Activated T-helper 17 cell treated with anti-CD3 and anti-CD28 coated beads, Interleukin-2, amount 50 U/mL, for 72 hours (primary cell): ENCODE measurements around the gene KDM6A. TPM values are rescaled to one million over a fixed set of nuclear protein-coding genes. Genes with fewer than 3 reads are reported as not detected.
"Not testable (repeated sequence)": the region's sequence is repeated elsewhere in the genome, so short reads cannot be mapped to it uniquely, and the experiment has no call there.

Experiments used
- ATAC-seq: fragments of 150-1000 bp; cut with Tn5 transposase; replicated peaks from 2 replicates; pipeline ENCODE4 v1.10.0; 2021; ENCODE audit warnings: mild to moderate bottlenecking, moderate library complexity
- H3K27ac Mint-ChIP-seq: one replicate; pipeline ENCODE4 v1.8.0; 2022; ENCODE audit warnings: mixed read lengths
- H3K27me3 Mint-ChIP-seq: one replicate; pipeline ENCODE4 v1.8.0; 2022; ENCODE audit warnings: mixed read lengths
- H3K36me3 Mint-ChIP-seq: one replicate; pipeline ENCODE4 v1.8.0; 2022; ENCODE audit warnings: low read depth, mild to moderate bottlenecking, mixed read lengths
- H3K4me1 Mint-ChIP-seq: one replicate; pipeline ENCODE4 v1.8.0; 2022; ENCODE audit warnings: mixed read lengths
- H3K4me3 Mint-ChIP-seq: one replicate; pipeline ENCODE4 v1.8.0; 2022; ENCODE audit warnings: mild to moderate bottlenecking, mixed read lengths
- H3K9me3 Mint-ChIP-seq: one replicate; pipeline ENCODE4 v1.8.0; 2022; ENCODE audit warnings: mixed read lengths
- total RNA-seq, 2 donors: library from RNA; stranded (reverse); gene quantifications; one replicate each; pipeline ENCODE4 v1.2.3, GENCODE V29; 2022

The KDM6A gene
- total RNA-seq, 2 donors from 2014 or later = 24.4 to 33.1 TPM

DNA sequence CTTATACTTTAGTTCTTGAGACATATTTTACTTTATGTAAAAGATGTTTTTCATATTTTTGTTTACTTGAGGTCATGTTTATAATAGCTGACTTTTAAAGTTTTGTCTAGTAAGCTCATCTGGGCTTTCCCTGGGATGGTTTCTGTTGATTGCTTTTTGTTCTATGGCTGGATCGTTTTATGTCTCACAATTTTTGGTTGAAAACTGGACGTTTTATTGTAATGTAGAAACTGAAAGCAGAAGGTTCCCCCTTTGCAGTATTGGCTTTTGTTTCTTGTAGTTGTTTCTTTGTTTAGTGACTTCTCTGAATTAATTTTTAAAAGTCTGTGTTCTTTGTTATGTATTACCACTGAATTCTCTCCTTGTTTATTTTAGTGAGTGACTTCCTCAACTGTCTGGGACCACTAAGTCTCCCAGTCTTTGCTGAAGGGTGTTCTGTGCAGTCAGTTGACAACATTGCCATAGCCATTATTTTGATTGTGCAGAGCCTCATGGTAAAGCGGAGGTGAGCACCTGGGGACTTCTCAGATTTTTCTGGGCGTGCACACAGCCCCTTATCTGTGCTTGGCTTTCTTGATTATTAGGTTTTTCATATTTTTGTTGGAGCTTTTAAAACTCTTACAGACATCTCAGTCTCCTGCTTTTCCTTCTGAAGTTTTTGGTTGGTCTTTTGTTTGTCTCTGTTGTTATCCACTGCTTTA, 31.0 kb downstream of the KDM6A start:
- H3K4me3 Mint-ChIP-seq = peak overlapping the region; percentile 65
- H3K9me3 Mint-ChIP-seq = peaks cover 3% of the 10 kb centered on the region
- peak; percentile 32 for ATAC-seq
- no peaks in the 10 kb centered on the region for H3K27me3 Mint-ChIP-seq
- H3K4me1 Mint-ChIP-seq = peaks cover 31% of the 10 kb centered on the region
- peaks cover 5% of the 10 kb centered on the region for H3K36me3 Mint-ChIP-seq
- H3K27ac Mint-ChIP-seq = peak overlapping the region; percentile 88

DNA sequence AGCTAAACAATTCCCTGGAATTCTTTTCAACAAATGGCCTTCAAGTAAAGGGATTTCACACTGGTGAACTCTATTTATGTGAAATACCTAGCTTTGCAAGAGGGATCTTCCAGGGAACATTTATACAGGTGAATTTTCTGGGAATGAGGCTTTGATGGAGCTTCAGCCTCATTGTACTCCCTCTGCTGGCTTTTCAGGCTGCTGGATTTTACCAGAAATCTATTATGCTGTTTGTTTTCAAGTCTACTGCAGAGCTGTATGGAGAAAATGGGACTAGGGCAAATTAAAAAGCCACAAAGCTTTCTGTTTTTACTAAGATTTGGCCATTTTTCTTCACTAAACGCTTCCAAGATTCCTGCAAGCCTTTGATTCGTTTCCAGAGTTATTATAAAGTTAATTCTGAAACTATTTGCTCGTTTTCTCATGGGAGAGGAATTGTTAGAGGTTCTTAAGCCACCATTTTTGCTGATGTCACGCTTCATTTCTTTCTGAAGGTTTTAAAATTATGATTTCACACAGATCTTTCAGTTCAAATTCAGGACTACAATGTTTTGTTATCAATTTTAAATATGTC, 31.6 kb downstream of the KDM6A start:
- Mint-ChIP-seq H3K27ac (peak overlapping the region; percentile 88), H3K4me3 (peak overlapping the region; percentile 65), H3K27me3 (no peaks in the 10 kb centered on the region), H3K4me1 (peaks cover 25% of the 10 kb centered on the region), H3K36me3 (peaks cover 5% of the 10 kb centered on the region), H3K9me3 (peaks cover 3% of the 10 kb centered on the region)
- no peak for ATAC-seq

DNA sequence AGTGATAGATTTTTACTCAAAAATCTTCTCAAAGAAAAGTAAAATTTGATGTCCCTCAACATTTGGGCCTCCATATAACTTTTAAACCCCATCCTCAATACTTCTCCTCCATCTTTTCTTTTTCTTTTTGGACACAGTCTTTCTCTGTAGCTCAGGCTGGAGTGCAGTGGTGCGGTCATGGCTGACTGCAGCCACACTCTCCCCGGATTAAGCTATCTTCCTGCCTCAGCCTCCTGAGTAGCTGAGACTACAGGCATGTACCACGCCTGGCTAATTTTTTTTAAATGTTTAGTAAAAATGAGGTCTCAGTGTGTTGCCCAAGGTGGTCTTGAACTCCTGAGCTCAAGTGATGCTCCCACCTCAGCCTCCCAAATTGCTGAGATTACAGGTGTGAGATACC, 33.1 kb downstream of the KDM6A start:
- Mint-ChIP-seq H3K4me1 (peaks cover 21% of the 10 kb centered on the region), H3K36me3 (peaks cover 5% of the 10 kb centered on the region), H3K27ac (no peak overlapping the region), H3K9me3 (peaks cover 3% of the 10 kb centered on the region), H3K4me3 (no peak overlapping the region), H3K27me3 (no peaks in the 10 kb centered on the region)
- no peak for ATAC-seq

DNA sequence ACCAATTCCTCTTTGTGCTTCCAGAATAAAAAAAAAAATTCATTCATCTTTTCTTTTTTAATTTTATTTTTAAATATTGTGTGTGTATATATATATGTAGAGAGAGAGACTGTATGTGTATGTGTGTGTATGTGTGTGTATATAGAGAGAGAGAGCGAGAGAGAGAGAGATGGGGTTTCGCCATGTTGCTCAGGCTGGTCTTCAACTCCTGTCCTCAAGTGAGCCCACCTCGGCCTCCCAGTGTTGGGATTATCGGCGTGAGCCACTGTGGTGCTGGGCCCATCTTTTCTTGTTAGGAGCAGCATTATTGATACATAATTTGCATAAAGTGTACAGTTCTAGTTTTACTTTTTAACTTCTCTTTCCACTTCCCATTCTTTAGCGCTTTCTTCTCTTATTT, 33.6 kb downstream of the KDM6A start:
- Mint-ChIP-seq H3K36me3 (peaks cover 5% of the 10 kb centered on the region), H3K27ac (peak overlapping the region; percentile 68), H3K4me3 (peak overlapping the region; percentile 15), H3K9me3 (peaks cover 3% of the 10 kb centered on the region), H3K27me3 (no peaks in the 10 kb centered on the region), H3K4me1 (peaks cover 21% of the 10 kb centered on the region)
- no peak for ATAC-seq

DNA sequence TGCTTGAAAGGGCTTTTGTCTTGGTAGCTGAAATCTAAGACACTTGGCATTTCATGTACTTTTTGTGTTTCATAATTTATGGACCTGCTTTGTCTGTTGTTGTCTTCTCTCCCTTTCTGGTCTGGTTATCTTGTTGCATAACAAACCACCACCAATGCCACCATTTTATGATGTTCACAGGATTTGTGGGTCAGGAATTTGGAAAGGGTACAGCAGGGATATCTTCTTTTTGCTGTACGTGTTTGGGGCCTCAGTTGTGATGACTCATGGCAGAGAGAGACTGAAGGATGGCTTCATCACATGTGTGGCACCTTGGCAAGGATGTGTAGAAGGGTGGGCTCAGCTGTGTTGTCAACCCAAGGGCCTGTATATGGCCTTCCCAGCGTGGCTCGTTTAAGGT, 35.2 kb downstream of the KDM6A start:
- no peaks in the 10 kb centered on the region for H3K27me3 Mint-ChIP-seq
- peak overlapping the region; percentile 64 for H3K4me3 Mint-ChIP-seq
- H3K4me1 Mint-ChIP-seq = peaks cover 19% of the 10 kb centered on the region
- peak overlapping the region; percentile 88 for H3K27ac Mint-ChIP-seq
- H3K36me3 Mint-ChIP-seq = peaks cover 2% of the 10 kb centered on the region
- peaks cover 3% of the 10 kb centered on the region for H3K9me3 Mint-ChIP-seq
- ATAC-seq = peak; percentile 57

DNA sequence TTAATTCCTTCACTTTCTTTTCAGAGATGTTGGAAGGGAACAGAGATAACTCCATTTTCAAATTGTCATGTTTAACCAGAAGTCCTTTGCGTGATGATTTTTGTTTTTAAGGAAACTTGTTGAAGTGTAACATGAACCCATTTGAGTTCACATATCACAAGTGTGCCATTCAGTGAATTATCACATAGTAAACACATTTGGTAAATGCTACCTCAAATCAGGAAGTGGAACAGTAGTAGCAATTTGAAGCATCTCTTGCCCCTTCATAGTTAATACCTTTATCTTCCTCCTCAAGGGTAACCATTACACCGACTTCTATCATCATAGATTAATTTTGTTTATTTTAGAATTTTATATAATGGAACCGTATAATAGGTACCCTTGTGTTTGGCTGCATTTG, 35.8 kb downstream of the KDM6A start:
- Mint-ChIP-seq H3K27ac (no peak overlapping the region), H3K36me3 (no peaks in the 10 kb centered on the region), H3K9me3 (peaks cover 3% of the 10 kb centered on the region), H3K27me3 (no peaks in the 10 kb centered on the region), H3K4me1 (peaks cover 13% of the 10 kb centered on the region), H3K4me3 (peak overlapping the region; percentile 64)
- ATAC-seq = no peak

DNA sequence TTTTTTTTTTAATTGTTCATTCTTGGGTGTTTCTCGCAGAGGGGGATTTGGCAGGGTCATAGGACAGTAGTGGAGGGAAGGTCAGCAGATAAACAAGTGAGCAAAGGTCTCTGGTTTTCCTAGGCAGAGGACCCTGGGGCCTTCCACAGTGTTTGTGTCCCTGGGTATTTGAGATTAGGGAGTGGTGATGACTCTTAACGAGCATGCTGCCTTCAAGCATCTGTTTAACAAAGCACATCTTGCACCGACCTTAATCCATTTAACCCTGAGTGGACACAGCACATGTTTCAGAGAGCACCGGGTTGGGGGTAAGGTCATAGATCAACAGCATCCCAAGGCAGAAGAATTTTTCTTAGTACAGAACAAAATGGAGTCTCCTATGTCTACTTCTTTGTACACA, 37.5 kb downstream of the KDM6A start:
- ATAC-seq, H3K4me3 Mint-ChIP-seq, H3K9me3 Mint-ChIP-seq, H3K36me3 Mint-ChIP-seq, H3K27me3 Mint-ChIP-seq, H3K27ac Mint-ChIP-seq: not testable (repeated sequence)
- peaks cover 21% of the 10 kb centered on the region for H3K4me1 Mint-ChIP-seq

DNA sequence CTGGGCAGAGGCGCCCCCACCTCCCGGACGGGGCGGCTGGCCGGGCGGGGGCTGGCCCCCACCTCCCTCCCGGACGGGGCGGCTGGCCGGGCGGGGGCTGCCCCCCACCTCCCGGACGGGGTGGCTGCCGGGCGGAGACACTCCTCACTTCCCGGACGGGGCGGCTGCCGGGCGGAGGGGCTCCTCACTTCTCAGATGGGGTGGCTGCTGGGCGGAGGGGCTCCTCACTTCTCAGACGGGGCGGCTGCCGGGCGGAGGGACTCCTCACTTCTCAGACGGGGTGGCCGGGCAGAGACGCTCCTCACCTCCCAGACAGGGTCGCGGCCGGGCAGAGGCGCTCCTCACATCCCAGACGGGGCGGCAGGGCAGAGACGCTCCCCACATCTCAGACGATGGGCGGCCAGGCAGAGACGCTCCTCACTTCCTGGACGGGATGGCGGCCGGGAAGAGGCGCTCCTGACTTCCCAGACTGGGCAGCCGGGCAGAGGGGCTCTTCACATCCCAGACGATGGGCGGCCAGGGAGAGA, 38.1 kb downstream of the KDM6A start:
- H3K27me3 Mint-ChIP-seq, H3K9me3 Mint-ChIP-seq, H3K4me3 Mint-ChIP-seq, H3K27ac Mint-ChIP-seq, ATAC-seq, H3K36me3 Mint-ChIP-seq: not testable (repeated sequence)
- peaks cover 24% of the 10 kb centered on the region for H3K4me1 Mint-ChIP-seq

DNA sequence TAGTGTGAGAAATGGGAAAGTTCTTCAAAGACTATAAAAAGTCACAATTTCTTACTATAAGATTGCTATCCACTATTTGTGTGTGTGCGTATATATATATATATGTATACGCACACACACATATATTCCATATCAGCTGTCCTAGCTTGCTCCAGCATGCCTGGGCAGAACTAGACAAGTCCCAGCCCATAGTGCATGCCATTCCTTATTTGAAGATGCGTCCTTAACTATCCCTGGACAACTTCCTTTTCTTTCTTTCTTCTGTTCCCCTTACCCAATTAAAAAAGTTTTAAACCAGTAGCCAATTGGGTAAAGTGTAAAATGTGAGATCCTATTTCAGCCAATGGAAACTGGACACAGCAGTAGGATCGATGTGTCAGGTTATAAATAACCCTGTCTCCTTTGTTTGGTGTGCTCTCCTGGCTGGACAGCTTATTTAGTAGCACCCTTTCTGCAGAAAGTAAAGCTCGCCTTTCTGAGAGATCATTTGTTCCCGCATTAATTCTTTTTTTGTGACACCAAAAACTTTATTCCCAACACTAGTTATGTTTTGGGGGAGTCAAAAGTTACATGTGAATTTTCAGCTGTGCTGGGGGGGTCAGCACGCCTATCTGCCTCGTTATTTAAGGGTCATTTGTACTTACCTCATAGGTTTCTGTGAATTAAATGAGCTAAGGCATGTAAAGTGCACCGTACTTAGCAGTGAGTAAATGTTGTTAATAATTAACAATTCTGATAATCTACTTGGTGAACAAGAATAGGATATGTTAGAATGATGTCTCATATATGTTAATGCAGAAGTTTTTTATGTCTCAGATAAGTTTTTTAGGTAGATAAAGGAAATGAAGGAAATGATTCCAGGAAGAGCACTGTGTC, 40.9 kb downstream of the KDM6A start:
- Mint-ChIP-seq H3K9me3 (no peaks in the 10 kb centered on the region), H3K4me3 (peak overlapping the region; percentile 58), H3K27me3 (no peaks in the 10 kb centered on the region), H3K4me1 (peaks cover 15% of the 10 kb centered on the region), H3K27ac (peak overlapping the region; percentile 86), H3K36me3 (no peaks in the 10 kb centered on the region)
- ATAC-seq = no peak

DNA sequence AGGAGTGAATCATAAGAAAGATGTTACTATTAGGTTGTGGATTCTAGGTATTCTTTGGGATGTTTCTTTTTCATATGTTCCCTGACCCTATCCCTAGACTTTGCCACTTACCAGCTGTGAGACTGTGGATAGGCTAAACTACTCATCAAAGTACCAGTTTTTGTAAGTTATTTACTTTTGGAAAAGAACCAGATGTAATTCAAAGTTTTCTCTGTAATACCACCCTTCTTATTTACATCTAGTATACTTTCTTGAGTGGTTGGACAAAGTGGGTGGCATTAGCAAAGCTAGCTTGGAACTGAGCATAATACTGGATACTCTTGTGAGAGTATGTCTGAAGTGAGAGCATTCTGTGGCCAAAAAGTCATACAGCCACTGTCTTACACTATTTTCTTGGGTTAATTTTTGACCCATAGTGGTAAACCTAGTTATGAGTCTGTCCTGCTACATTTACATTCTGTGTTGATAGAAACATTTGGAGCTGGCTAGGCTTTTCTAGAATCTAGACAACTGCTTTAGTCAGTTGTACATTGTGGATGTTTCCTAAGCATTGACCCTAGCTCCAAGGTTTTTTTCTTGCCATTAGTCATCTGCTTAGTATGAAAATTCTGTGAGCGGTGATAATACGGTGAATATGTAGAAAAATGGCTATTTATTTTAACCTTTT, 41.7 kb downstream of the KDM6A start:
- Mint-ChIP-seq H3K36me3 (no peaks in the 10 kb centered on the region), H3K4me3 (peak overlapping the region; percentile 58), H3K27me3 (no peaks in the 10 kb centered on the region), H3K4me1 (peaks cover 15% of the 10 kb centered on the region), H3K27ac (peak overlapping the region; percentile 86), H3K9me3 (no peaks in the 10 kb centered on the region)
- peak; percentile 89 for ATAC-seq

DNA sequence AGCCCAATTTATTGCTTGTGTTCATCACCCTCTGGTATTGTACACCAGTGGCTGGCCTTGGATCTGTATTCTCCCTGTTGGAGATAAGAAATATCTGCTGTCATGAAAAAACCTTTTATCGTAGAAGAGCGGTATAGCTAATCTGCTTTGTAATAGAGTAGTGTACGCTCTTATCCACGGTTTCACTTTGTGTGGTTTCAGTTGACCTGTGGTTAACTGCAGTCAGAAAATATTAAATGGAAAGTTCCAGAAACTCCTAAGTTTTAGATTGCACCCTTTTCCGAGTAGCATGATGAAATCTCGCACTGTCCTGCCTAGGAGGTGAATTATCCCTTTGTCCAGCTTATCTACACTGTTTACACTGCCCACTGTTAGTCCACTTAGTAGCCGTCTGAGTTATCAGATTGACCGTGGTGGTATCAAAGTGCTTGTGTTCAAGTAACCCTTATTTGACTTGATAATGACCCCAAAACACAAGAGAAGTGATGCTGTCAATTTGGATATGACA, 42.4 kb downstream of the KDM6A start:
- Mint-ChIP-seq H3K27me3 (no peaks in the 10 kb centered on the region), H3K4me1 (peaks cover 15% of the 10 kb centered on the region), H3K27ac (peak overlapping the region; percentile 43), H3K4me3 (peak overlapping the region; percentile 58), H3K36me3 (no peaks in the 10 kb centered on the region), H3K9me3 (no peaks in the 10 kb centered on the region)
- no peak for ATAC-seq

DNA sequence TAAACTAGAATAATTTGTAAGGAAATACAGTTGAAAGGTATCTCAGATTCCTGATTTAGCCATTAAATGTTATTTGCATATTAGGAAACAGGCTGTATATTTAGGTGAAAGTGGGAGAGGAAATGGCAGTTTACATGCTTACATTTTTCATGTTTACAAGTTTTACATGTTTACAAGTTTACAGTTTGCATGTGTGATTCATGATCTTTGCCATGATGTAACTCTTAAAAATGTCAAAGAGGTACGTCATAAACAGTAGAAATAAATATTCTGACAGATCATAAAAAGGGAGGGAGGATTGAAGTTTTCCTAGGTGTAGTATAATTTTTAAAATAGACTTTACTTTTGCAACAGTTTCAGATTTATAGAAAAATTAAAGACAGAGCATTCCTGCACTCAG, 45.7 kb downstream of the KDM6A start:
- H3K36me3 Mint-ChIP-seq = no peaks in the 10 kb centered on the region
- no peaks in the 10 kb centered on the region for H3K27me3 Mint-ChIP-seq
- H3K4me1 Mint-ChIP-seq = peaks cover 26% of the 10 kb centered on the region
- ATAC-seq = no peak
- H3K9me3 Mint-ChIP-seq = no peaks in the 10 kb centered on the region
- no peak overlapping the region for H3K27ac Mint-ChIP-seq
- no peak overlapping the region for H3K4me3 Mint-ChIP-seq

DNA sequence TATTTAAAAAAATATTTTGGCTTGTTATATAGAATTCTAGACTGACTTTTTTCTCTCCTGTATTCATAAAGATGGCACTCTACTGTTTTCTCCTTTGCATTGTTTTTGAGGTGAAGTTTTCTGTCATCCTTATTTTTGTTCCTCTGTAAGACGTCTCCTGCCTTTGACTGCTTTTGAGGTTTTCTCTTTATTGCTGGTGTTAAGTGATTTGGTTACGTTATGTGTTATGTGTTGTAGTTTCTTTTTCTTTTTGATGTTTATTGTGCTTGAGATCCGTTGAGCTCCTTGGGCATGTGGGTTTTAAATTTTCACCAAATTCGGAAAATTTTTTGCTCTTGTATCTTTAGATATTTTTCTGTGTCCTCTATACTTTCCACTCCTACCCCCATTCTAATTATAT, 50.0 kb downstream of the KDM6A start:
- H3K4me1 Mint-ChIP-seq = peaks cover 25% of the 10 kb centered on the region
- H3K9me3 Mint-ChIP-seq = no peaks in the 10 kb centered on the region

DNA sequence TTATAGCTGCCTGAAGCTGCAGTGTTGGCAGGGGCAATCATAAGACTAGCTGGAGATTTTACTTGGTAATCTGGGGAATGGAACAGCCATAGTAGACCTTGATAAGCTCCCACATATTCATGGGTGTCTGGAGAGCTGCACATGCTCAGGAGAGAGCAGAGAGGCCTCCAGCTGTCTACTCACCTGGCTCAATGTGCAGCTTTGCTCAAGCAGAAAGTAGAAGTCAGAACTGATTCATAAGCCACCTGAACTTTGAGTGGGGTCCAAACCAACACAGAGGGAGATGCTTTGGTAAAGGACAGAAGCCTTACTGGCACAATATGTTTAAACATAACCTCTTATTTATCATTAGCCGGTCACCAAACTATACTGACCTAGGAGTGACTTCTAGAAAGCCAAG, 54.4 kb downstream of the KDM6A start:
- no peak for ATAC-seq
- no peaks in the 10 kb centered on the region for H3K9me3 Mint-ChIP-seq

More for the DNA sequence above, 50.0 kb downstream of the KDM6A start:
- Mint-ChIP-seq H3K4me3 (peak overlapping the region; percentile 60), H3K27me3 (no peaks in the 10 kb centered on the region), H3K27ac (peak overlapping the region; percentile 79), H3K36me3 (no peaks in the 10 kb centered on the region)
- peak; percentile 56 for ATAC-seq

More for the DNA sequence above, 54.4 kb downstream of the KDM6A start:
- no peak overlapping the region for H3K27ac Mint-ChIP-seq
- no peaks in the 10 kb centered on the region for H3K27me3 Mint-ChIP-seq
- H3K36me3 Mint-ChIP-seq = no peaks in the 10 kb centered on the region
- H3K4me3 Mint-ChIP-seq = no peak overlapping the region
- peaks cover 16% of the 10 kb centered on the region for H3K4me1 Mint-ChIP-seq
